ENCODE measurements around the gene ACER2. TPM values are rescaled to one million over a fixed set of nuclear protein-coding genes. Genes with fewer than 3 reads are reported as not detected.
"Not testable (repeated sequence)": the region's sequence is repeated elsewhere in the genome, so short reads cannot be mapped to it uniquely, and the experiment has no call there.

Gene ACER2
- total and polyA plus RNA-seq, 2 experiments from 2014 or later: 0.24 to 1.9 TPM

- H3K27me3 ChIP-seq: no peaks in the 10 kb centered on the region
- peak overlapping the region; percentile 93 for H3K27ac ChIP-seq
- H3K9me3 ChIP-seq (ENCODE audit: low read depth): no peaks in the 10 kb centered on the region
- peak overlapping the region; percentile 72 for H3K4me3 ChIP-seq
- no peaks in the 10 kb centered on the region for H3K4me1 ChIP-seq (ENCODE audit: low read depth)
- H3K36me3 ChIP-seq: peaks cover 26% of the 10 kb centered on the region
- TF ChIP-seq CTCF (IDR thresholded peaks at IDR 0.05; ENCODE audit: low read depth, low read length): no peak
- no peak for DNase-seq (ENCODE audit: low read depth in 1 of 2, low spot score in 1 of 2)
Observed at GRCh38 chr9:19380826-19381075, 28.1 kb upstream of the ACER2 start.

DNA sequence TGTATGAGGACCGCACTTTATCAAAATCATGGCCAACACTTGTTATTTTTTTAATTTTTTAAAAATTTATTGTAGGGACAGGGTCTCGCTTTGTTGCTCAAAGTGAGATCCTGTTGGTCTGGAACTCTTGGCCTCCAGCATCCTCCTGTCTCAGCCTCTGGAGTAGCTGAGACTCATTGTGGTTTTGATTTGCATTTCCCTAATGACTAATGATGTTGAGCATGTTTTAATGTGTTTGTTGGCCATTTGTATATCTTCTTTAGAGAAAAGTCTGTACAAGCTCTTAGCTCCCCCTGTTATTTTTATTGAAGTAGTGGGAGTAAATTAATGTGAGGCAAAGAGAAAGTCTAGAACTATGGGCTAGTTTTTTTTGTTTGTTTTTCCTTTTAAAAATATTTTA, 27.2 kb upstream of the ACER2 start:
- Histone ChIP-seq H3K4me3 (no peak overlapping the region), H3K9me3 (ENCODE audit: low read depth) (no peaks in the 10 kb centered on the region), H3K36me3 (peaks cover 17% of the 10 kb centered on the region), H3K27ac (no peak overlapping the region), H3K27me3 (no peaks in the 10 kb centered on the region), H3K4me1 (ENCODE audit: low read depth) (no peaks in the 10 kb centered on the region)
- no peak for TF ChIP-seq CTCF (IDR thresholded peaks at IDR 0.05; ENCODE audit: low read depth, low read length)
- no peak for DNase-seq (ENCODE audit: low read depth in 1 of 2, low spot score in 1 of 2)

- DNase-seq (ENCODE audit: low read depth in 1 of 2, low spot score in 1 of 2); H3K36me3 ChIP-seq; H3K9me3 ChIP-seq (ENCODE audit: low read depth); H3K4me1 ChIP-seq (ENCODE audit: low read depth); H3K4me3 ChIP-seq; H3K27ac ChIP-seq; H3K27me3 ChIP-seq: not testable (repeated sequence)
Observed at GRCh38 chr9:19385212-19385611, 23.6 kb upstream of the ACER2 start.

DNA sequence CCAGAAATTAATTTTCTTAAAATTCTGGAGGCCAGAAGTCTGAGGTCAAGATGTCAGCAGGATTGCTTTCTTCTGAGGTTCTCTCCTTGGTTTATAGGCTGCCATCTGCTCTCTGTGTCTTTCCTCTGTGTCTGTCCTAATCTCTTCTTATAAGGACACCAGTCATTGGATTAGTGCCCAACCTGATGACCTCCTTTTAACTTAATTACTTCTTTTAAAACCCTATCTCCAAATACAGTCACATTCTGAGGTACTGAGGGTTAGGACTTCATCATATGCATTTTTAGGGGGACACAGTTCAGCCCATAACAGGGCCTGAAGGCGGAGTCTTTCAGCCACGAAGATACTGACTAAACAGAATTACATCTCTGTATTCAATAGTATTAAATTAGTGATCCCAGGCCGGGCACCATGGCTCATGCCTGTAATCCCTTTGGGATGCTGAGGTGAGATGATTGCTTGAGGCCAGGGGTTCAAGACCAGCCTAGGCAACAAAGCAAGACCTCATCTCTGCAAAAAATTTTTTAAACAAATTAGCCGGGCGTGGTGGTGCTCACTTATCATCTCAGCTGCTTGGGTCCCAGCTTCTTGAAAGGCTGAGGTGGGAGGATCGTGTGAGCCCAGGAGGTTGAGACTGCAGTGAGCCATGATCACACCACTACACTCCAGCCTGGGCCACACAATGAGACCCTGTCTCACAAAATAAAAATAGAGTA, 22.9 kb upstream of the ACER2 start:
- H3K9me3 ChIP-seq (ENCODE audit: low read depth): no peaks in the 10 kb centered on the region
- no peak for TF ChIP-seq CTCF (IDR thresholded peaks at IDR 0.05; ENCODE audit: low read depth, low read length)
- no peak for DNase-seq (ENCODE audit: low read depth in 1 of 2, low spot score in 1 of 2)
- H3K36me3 ChIP-seq: no peaks in the 10 kb centered on the region
- no peak overlapping the region for H3K4me3 ChIP-seq
- H3K27me3 ChIP-seq: no peaks in the 10 kb centered on the region
- no peaks in the 10 kb centered on the region for H3K4me1 ChIP-seq (ENCODE audit: low read depth)
- no peak overlapping the region for H3K27ac ChIP-seq

DNA sequence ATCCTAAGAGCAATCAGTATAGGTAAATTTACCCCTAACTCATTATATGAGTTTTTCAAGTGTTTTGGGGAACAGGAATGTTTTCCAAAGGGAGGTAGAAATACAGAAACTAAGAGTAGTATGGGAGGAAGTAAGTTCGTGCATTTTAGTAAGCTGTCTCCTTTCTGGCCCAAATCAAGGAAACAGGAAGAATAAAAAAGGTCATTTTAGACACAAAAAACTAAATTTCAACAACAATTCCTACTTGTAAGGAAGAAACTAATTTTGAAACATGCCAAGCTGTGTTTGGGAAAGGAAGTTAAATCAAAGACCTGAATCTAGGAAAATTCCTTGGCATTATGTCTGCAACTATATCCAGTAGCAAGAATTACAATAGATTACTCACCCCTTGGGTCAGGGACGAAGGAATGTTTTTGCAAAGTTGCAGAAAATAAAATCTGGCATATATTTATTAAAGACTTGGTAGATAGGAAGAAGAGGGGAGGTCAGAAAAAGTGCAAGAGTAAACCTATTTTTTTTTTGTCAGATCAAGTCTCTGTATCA, 22.2 kb upstream of the ACER2 start:
- no peaks in the 10 kb centered on the region for H3K36me3 ChIP-seq
- TF ChIP-seq CTCF (IDR thresholded peaks at IDR 0.05; ENCODE audit: low read depth, low read length): no peak
- peak in 1 of 2 donors; percentile 46 for DNase-seq (ENCODE audit: low read depth in 1 of 2, low spot score in 1 of 2)
- no peak overlapping the region for H3K27ac ChIP-seq
- no peaks in the 10 kb centered on the region for H3K27me3 ChIP-seq
- no peak overlapping the region for H3K4me3 ChIP-seq
- H3K9me3 ChIP-seq (ENCODE audit: low read depth): no peaks in the 10 kb centered on the region
- no peaks in the 10 kb centered on the region for H3K4me1 ChIP-seq (ENCODE audit: low read depth)

GRCh38 chr9:19387317-19387716, 21.5 kb upstream of the ACER2 start:
- peak in 1 of 2 donors; percentile 28 for DNase-seq (ENCODE audit: low read depth in 1 of 2, low spot score in 1 of 2)
- Histone ChIP-seq H3K36me3 (no peaks in the 10 kb centered on the region), H3K27me3 (no peaks in the 10 kb centered on the region), H3K27ac (no peak overlapping the region), H3K4me3 (no peak overlapping the region), H3K9me3 (ENCODE audit: low read depth) (no peaks in the 10 kb centered on the region), H3K4me1 (ENCODE audit: low read depth) (no peaks in the 10 kb centered on the region)
- TF ChIP-seq CTCF (IDR thresholded peaks at IDR 0.05; ENCODE audit: low read depth, low read length): no peak

GRCh38 chr9:19389539-19389938, 19.3 kb upstream of the ACER2 start:
- not testable (repeated sequence) for H3K27ac ChIP-seq; H3K27me3 ChIP-seq; H3K4me1 ChIP-seq (ENCODE audit: low read depth); H3K36me3 ChIP-seq; H3K4me3 ChIP-seq; H3K9me3 ChIP-seq (ENCODE audit: low read depth); DNase-seq (ENCODE audit: low read depth in 1 of 2, low spot score in 1 of 2)

Data from cardiac muscle cell (in vitro differentiated cells and primary cell).